ENCODE measurements around the gene DBP. TPM values are rescaled to one million over a fixed set of nuclear protein-coding genes. Genes with fewer than 3 reads are reported as not detected.

DBP gene
- total RNA-seq, 1 donor from 2014 or later, result 8.7 TPM

- ATAC-seq (ENCODE audit: low read depth) (no peak), DNase-seq (no peak)
- ChIA-PET POLR2A (interaction anchor here (1.6 to 3.5 kb wide), 3 partner anchors 9 to 132 kb away, joined by 3 to 53 read pairs (median 24); partner anchors contain the start of gene DBP), CTCF (no interaction called here)
- Mint-ChIP-seq H3K4me3 (peak overlapping the region; percentile 86), H3K36me3 (ENCODE audit: low read depth) (peaks cover 29% of the 10 kb centered on the region), H3K4me1 (peaks cover 36% of the 10 kb centered on the region), H3K27me3 (no peaks in the 10 kb centered on the region), H3K27ac (peak overlapping the region; percentile 90), H3K9me3 (no peaks in the 10 kb centered on the region)
- TF ChIP-seq CTCF (IDR thresholded peaks at IDR 0.05), result no peak
- intact Hi-C loops (cut with micrococcal nuclease), result loop anchor here (1.0 kb wide), 1 partner anchor 9 kb away; no protein-coding TSS in a partner anchor
These were observed 12.1 kb downstream of the DBP start for GRCh38 chr19:48624791-48625723.

- peak; percentile 95 for DNase-seq
- ChIA-PET CTCF (interaction anchor here (0.9 kb wide), 1 partner anchor 15 kb away, joined by 4 read pairs; no protein-coding TSS in a partner anchor), POLR2A (interaction anchor here (0.5 to 3.5 kb wide), 14 partner anchors 8 to 1907 kb away, joined by 3 to 53 read pairs (median 3); partner anchors contain the start of genes CA11, DBP and PRKD2)
- Mint-ChIP-seq H3K27me3 (no peaks in the 10 kb centered on the region), H3K4me1 (peaks cover 44% of the 10 kb centered on the region), H3K27ac (peak overlapping the region; percentile 90), H3K36me3 (ENCODE audit: low read depth) (peaks cover 32% of the 10 kb centered on the region), H3K9me3 (no peaks in the 10 kb centered on the region), H3K4me3 (peak overlapping the region; percentile 86)
- peak; percentile 80 for ATAC-seq (ENCODE audit: low read depth)
- TF ChIP-seq CTCF (IDR thresholded peaks at IDR 0.05), result no peak
- intact Hi-C loops (cut with micrococcal nuclease), result loop anchor here (1.0 kb wide), 1 partner anchor 10 kb away; no protein-coding TSS in a partner anchor
These were observed 13.0 kb downstream of the DBP start for GRCh38 chr19:48624067-48624594.

GRCh38 chr19:48623556-48624066 is 13.6 kb downstream of the DBP start:
- Mint-ChIP-seq H3K4me3 (peak overlapping the region; percentile 86), H3K36me3 (ENCODE audit: low read depth) (peaks cover 33% of the 10 kb centered on the region), H3K4me1 (peaks cover 45% of the 10 kb centered on the region), H3K27ac (peak overlapping the region; percentile 90), H3K27me3 (no peaks in the 10 kb centered on the region), H3K9me3 (no peaks in the 10 kb centered on the region)
- no peak for DNase-seq
- intact Hi-C loops (cut with micrococcal nuclease), result loop anchor here (1.0 kb wide), 1 partner anchor 11 kb away; no protein-coding TSS in a partner anchor
- TF ChIP-seq CTCF (IDR thresholded peaks at IDR 0.05), result no peak
- ATAC-seq (ENCODE audit: low read depth), result no peak
- ChIA-PET POLR2A (interaction anchor here (0.6 to 3.5 kb wide), 9 partner anchors 10 to 394 kb away, joined by 3 to 53 read pairs (median 4); partner anchors contain the start of genes CA11 and DBP), CTCF (interaction anchor here (0.9 kb wide), 1 partner anchor 15 kb away, joined by 4 read pairs; no protein-coding TSS in a partner anchor)

GRCh38 chr19:48619692-48620585 is 17.2 kb downstream of the DBP start:
- DNase-seq, result no peak
- H3K4me1 Mint-ChIP-seq, result peaks cover 62% of the 10 kb centered on the region

More at GRCh38 chr19:48619692-48620585, 17.2 kb downstream of the DBP start:
- no peak for ATAC-seq (ENCODE audit: low read depth)
- Mint-ChIP-seq H3K4me3 (peak overlapping the region; percentile 98), H3K36me3 (ENCODE audit: low read depth) (peaks cover 63% of the 10 kb centered on the region), H3K27me3 (no peaks in the 10 kb centered on the region), H3K27ac (peak overlapping the region; percentile 97), H3K9me3 (no peaks in the 10 kb centered on the region)
- POLR2A ChIA-PET, result interaction anchor here (0.6 to 2.8 kb wide), 37 partner anchors 8 to 1020 kb away, joined by 3 to 67 read pairs (median 4); partner anchors contain the start of genes CA11, DBP, EMP3 and GYS1
- CTCF ChIA-PET, result interaction anchor here (0.6 to 3.2 kb wide), 7 partner anchors 11 to 299 kb away, joined by 3 to 13 read pairs (median 4); partner anchors contain the start of genes CA11 and GRWD1
- no peak for TF ChIP-seq CTCF (IDR thresholded peaks at IDR 0.05)
- intact Hi-C loops (cut with micrococcal nuclease), result loop anchor here (1.0 to 2.0 kb wide), 8 partner anchors 12 to 287 kb away; partner anchors contain the start of genes CA11, DBP, GRWD1 and SYNGR4
